ENCODE data around the gene RIMKLA. TPM values are rescaled to one million over a fixed set of nuclear protein-coding genes. Genes with fewer than 3 reads are reported as not detected.

Gene RIMKLA
- total RNA-seq, 2 experiments from 2014 or later, result 0.44 to 0.99 TPM

- Mint-ChIP-seq H3K4me3 (no peak overlapping the region), H3K4me1 (peaks cover 8% of the 10 kb centered on the region), H3K27ac (no peak overlapping the region), H3K36me3 (ENCODE audit: low read depth) (no peaks in the 10 kb centered on the region), H3K27me3 (peaks cover 25% of the 10 kb centered on the region), H3K9me3 (no peaks in the 10 kb centered on the region)
- CTCF ChIA-PET, result no interaction called here
- no peak for DNase-seq
- POLR2A ChIA-PET, result no interaction called here
These were observed 5.5 kb downstream of the RIMKLA start for GRCh38 chr1:42386051-42386450.

GRCh38 chr1:42392255-42392654, 11.7 kb downstream of the RIMKLA start:
- Mint-ChIP-seq H3K4me1 (peaks cover 6% of the 10 kb centered on the region), H3K27ac (no peak overlapping the region), H3K9me3 (no peaks in the 10 kb centered on the region), H3K36me3 (ENCODE audit: low read depth) (no peaks in the 10 kb centered on the region), H3K27me3 (no peaks in the 10 kb centered on the region), H3K4me3 (no peak overlapping the region)
- DNase-seq, result no peak
- ChIA-PET POLR2A (no interaction called here), CTCF (no interaction called here)

GRCh38 chr1:42392967-42393848, 12.6 kb downstream of the RIMKLA start:
- H3K4me1 Mint-ChIP-seq, result peaks cover 6% of the 10 kb centered on the region
- H3K9me3 Mint-ChIP-seq, result no peaks in the 10 kb centered on the region
- CTCF ChIA-PET, result no interaction called here
- no peaks in the 10 kb centered on the region for H3K36me3 Mint-ChIP-seq (ENCODE audit: low read depth)
- H3K4me3 Mint-ChIP-seq, result no peak overlapping the region
- no peak for DNase-seq
- no peaks in the 10 kb centered on the region for H3K27me3 Mint-ChIP-seq
- POLR2A ChIA-PET, result interaction anchor here (0.7 kb wide), 1 partner anchor 64 kb away, joined by 5 read pairs; no protein-coding TSS in a partner anchor
- H3K27ac Mint-ChIP-seq, result no peak overlapping the region

GRCh38 chr1:42399315-42400100, 18.9 kb downstream of the RIMKLA start:
- no peak for DNase-seq
- ChIA-PET POLR2A (no interaction called here), CTCF (no interaction called here)
- Mint-ChIP-seq H3K27me3 (no peaks in the 10 kb centered on the region), H3K4me3 (no peak overlapping the region), H3K9me3 (no peaks in the 10 kb centered on the region), H3K36me3 (ENCODE audit: low read depth) (no peaks in the 10 kb centered on the region), H3K4me1 (no peaks in the 10 kb centered on the region), H3K27ac (no peak overlapping the region)

- no peaks in the 10 kb centered on the region for H3K9me3 Mint-ChIP-seq
- no peak for DNase-seq
- H3K27me3 Mint-ChIP-seq, result no peaks in the 10 kb centered on the region
- POLR2A ChIA-PET, result no interaction called here
- no peaks in the 10 kb centered on the region for H3K36me3 Mint-ChIP-seq (ENCODE audit: low read depth)
- CTCF ChIA-PET, result interaction anchor here (2.0 kb wide), 1 partner anchor 12 kb away, joined by 6 read pairs; no protein-coding TSS in a partner anchor
- H3K4me1 Mint-ChIP-seq, result no peaks in the 10 kb centered on the region
- no peak overlapping the region for H3K27ac Mint-ChIP-seq
- no peak overlapping the region for H3K4me3 Mint-ChIP-seq
These were observed 23.3 kb downstream of the RIMKLA start for GRCh38 chr1:42403880-42404400.

GRCh38 chr1:42414551-42415496, 34.2 kb downstream of the RIMKLA start:
- ChIA-PET POLR2A (no interaction called here), CTCF (no interaction called here)

GRCh38 chr1:42417166-42417565, 36.6 kb downstream of the RIMKLA start:
- no peak overlapping the region for H3K4me3 Mint-ChIP-seq
- DNase-seq, result no peak
- CTCF ChIA-PET, result interaction anchor here (1.7 kb wide), 1 partner anchor 13 kb away, joined by 6 read pairs; no protein-coding TSS in a partner anchor
- H3K27me3 Mint-ChIP-seq, result peaks cover 5% of the 10 kb centered on the region
- POLR2A ChIA-PET, result no interaction called here
- H3K36me3 Mint-ChIP-seq (ENCODE audit: low read depth), result no peaks in the 10 kb centered on the region
- no peaks in the 10 kb centered on the region for H3K9me3 Mint-ChIP-seq
- H3K4me1 Mint-ChIP-seq, result no peaks in the 10 kb centered on the region
- no peak overlapping the region for H3K27ac Mint-ChIP-seq

More at GRCh38 chr1:42414551-42415496, 34.2 kb downstream of the RIMKLA start:
- DNase-seq, result no peak
- Mint-ChIP-seq H3K9me3 (no peaks in the 10 kb centered on the region), H3K27me3 (no peaks in the 10 kb centered on the region), H3K36me3 (ENCODE audit: low read depth) (no peaks in the 10 kb centered on the region), H3K4me3 (no peak overlapping the region), H3K27ac (no peak overlapping the region), H3K4me1 (no peaks in the 10 kb centered on the region)

- Mint-ChIP-seq H3K4me1 (no peaks in the 10 kb centered on the region), H3K36me3 (ENCODE audit: low read depth) (no peaks in the 10 kb centered on the region), H3K4me3 (no peak overlapping the region), H3K27me3 (peaks cover 5% of the 10 kb centered on the region), H3K27ac (no peak overlapping the region), H3K9me3 (no peaks in the 10 kb centered on the region)
- CTCF ChIA-PET, result no interaction called here
- no peak for DNase-seq
- POLR2A ChIA-PET, result no interaction called here
These were observed 37.9 kb downstream of the RIMKLA start for GRCh38 chr1:42418516-42418915.

GRCh38 chr1:42419126-42419821, 38.7 kb downstream of the RIMKLA start:
- ChIA-PET CTCF (no interaction called here), POLR2A (no interaction called here)
- Mint-ChIP-seq H3K9me3 (no peaks in the 10 kb centered on the region), H3K27ac (no peak overlapping the region), H3K4me1 (no peaks in the 10 kb centered on the region), H3K27me3 (peaks cover 5% of the 10 kb centered on the region), H3K36me3 (ENCODE audit: low read depth) (no peaks in the 10 kb centered on the region), H3K4me3 (no peak overlapping the region)
- no peak for DNase-seq

- Mint-ChIP-seq H3K36me3 (ENCODE audit: low read depth) (no peaks in the 10 kb centered on the region), H3K4me1 (no peaks in the 10 kb centered on the region), H3K27ac (no peak overlapping the region), H3K4me3 (no peak overlapping the region), H3K9me3 (no peaks in the 10 kb centered on the region), H3K27me3 (peaks cover 5% of the 10 kb centered on the region)
- CTCF ChIA-PET, result no interaction called here
- DNase-seq, result no peak
- POLR2A ChIA-PET, result no interaction called here
These were observed 39.5 kb downstream of the RIMKLA start for GRCh38 chr1:42420121-42420520.

- no peaks in the 10 kb centered on the region for H3K4me1 Mint-ChIP-seq
- POLR2A ChIA-PET, result no interaction called here
These were observed 40.5 kb downstream of the RIMKLA start for GRCh38 chr1:42420911-42421585.

More at GRCh38 chr1:42420911-42421585, 40.5 kb downstream of the RIMKLA start:
- DNase-seq, result no peak
- no peak overlapping the region for H3K4me3 Mint-ChIP-seq
- H3K27me3 Mint-ChIP-seq, result peaks cover 5% of the 10 kb centered on the region
- CTCF ChIA-PET, result interaction anchor here (0.5 to 0.7 kb wide), 2 partner anchors 11 kb away, joined by 3 read pairs; no protein-coding TSS in a partner anchor
- H3K27ac Mint-ChIP-seq, result no peak overlapping the region
- no peaks in the 10 kb centered on the region for H3K9me3 Mint-ChIP-seq
- no peaks in the 10 kb centered on the region for H3K36me3 Mint-ChIP-seq (ENCODE audit: low read depth)
